Panc1 (cell line): Measurements from ENCODE around the gene ANHX. TPM values are rescaled to one million over a fixed set of nuclear protein-coding genes. Genes with fewer than 3 reads are reported as not detected.

ENCODE experiments used
- ATAC-seq: fragments of 200-7000 bp; cut with Tn5 transposase; 2 replicates; pipeline ENCODE4 v1.9.1; 2020; ENCODE audit warnings: mild to moderate bottlenecking, moderate library complexity
- BruUV-seq: library from RNA; stranded (reverse); fragments of 400-500 nt; replicated peaks from 2 replicates; lab custom pipeline; 2021; lab: Mats Ljungman, UMichigan
- CTCF ChIA-PET: fragments of 300-600 bp; sonication (Branson Sonifier 250); formaldehyde crosslinking; loops from one replicate; lab custom pipeline; 2022; ENCODE audit warnings: antibody characterized with exemption; lab: Charles Lee
- POLR2A ChIA-PET: fragments of 300-600 bp; sonication (Branson Sonifier 250); formaldehyde crosslinking; loops from one replicate; lab custom pipeline; 2022; ENCODE audit warnings: antibody characterized with exemption; lab: Charles Lee
- DNase-seq: peaks from one replicate; pipeline ENCODE4 v3.0.0-alpha.2; 2010; ENCODE audit warnings: low read depth, low spot score
- H3K27ac ChIP-seq: 2 replicates; pipeline ENCODE4 v1.5.1; 2011; ENCODE audit warnings: mild to moderate bottlenecking, low read length, inconsistent platforms
- H3K27me3 ChIP-seq: fragments of 200-500 bp; sonication (Bioruptor generic); 2 replicates; pipeline ENCODE4 v1.6.0; 2014; ENCODE audit warnings: low read length, inconsistent platforms; ENCODE audit not compliant: control insufficient read depth, insufficient read depth
- H3K36me3 ChIP-seq: fragments of 200-500 bp; sonication (Bioruptor generic); 2 replicates; pipeline ENCODE4 v1.5.1; 2014; ENCODE audit warnings: inconsistent platforms, mild to moderate bottlenecking, low read length, moderate library complexity; ENCODE audit not compliant: control insufficient read depth, insufficient read depth
- H3K4me1 ChIP-seq: 2 replicates; pipeline ENCODE4 v1.5.1; 2011; ENCODE audit warnings: inconsistent platforms, mild to moderate bottlenecking, low read length, moderate library complexity; ENCODE audit not compliant: control insufficient read depth, insufficient read depth
- H3K4me3 ChIP-seq, 2 experiments: 2 replicates each; pipeline ENCODE4 v1.5.1; 2011 to 2012; ENCODE audit warnings: low read depth in 2 of 2, low read length in 2 of 2, mild to moderate bottlenecking in 2 of 2, inconsistent platforms in 1 of 2, moderate library complexity in 1 of 2
- H3K9me3 ChIP-seq: fragments of 200-500 bp; sonication (Bioruptor generic); 2 replicates; pipeline ENCODE4 v1.5.1; 2014; ENCODE audit warnings: low read depth, mild to moderate bottlenecking, inconsistent platforms, low read length, moderate library complexity; ENCODE audit not compliant: control insufficient read depth, insufficient read depth
- POLR2AphosphoS5 ChIP-seq: IDR thresholded peaks from 2 replicates; pipeline ENCODE4 v1.6.1; 2012; ENCODE audit warnings: mild to moderate bottlenecking, low read depth, low read length, moderate library complexity
- REST ChIP-seq, 2 experiments: IDR thresholded peaks; 2 replicates each; pipeline ENCODE4 v1.6.1; 2011 to 2012; ENCODE audit warnings: low read depth in 2 of 2, control low read depth in 1 of 2, low read length in 1 of 2, mild to moderate bottlenecking in 1 of 2, moderate library complexity in 1 of 2; ENCODE audit not compliant: insufficient read depth in 1 of 2
- SIN3A ChIP-seq: IDR thresholded peaks from 2 replicates; pipeline ENCODE4 v1.6.1; 2012; ENCODE audit warnings: low read depth, mild to moderate bottlenecking, low read length, moderate library complexity, borderline replicate concordance; ENCODE audit not compliant: insufficient read depth
- TCF7L2 ChIP-seq: IDR thresholded peaks from 2 replicates; pipeline ENCODE4 v1.6.1; 2011; ENCODE audit warnings: mild to moderate bottlenecking, low read depth, low read length, inconsistent platforms
- in situ Hi-C: cut with HindIII; loops from 2 replicates; pipeline ENCODE4 v1.10.0; 2016; ENCODE audit warnings: low sequenced_read_pairs, low pct_unique_long_range_greater_than_20kb
- intact Hi-C: fragments of 100-400 bp; cut with micrococcal nuclease; formaldehyde crosslinking; loops from one replicate; pipeline ENCODE4 v1.10.0; 2022; ENCODE audit not compliant: unreplicated experiment
- total RNA-seq: library from RNA; stranded (reverse); gene quantifications from one replicate; pipeline ENCODE4 v1.2.1, GENCODE V29; 2021; ENCODE audit not compliant: unreplicated experiment
- TF ChIP-seq, protein P1 (sequence below): fragments of 450-650 bp; IDR thresholded peaks from 2 replicates; pipeline ENCODE4 v1.5.1; 2017; ENCODE audit warnings: mild to moderate bottlenecking

The ANHX gene
- total RNA-seq, 1 experiment from 2014 or later = not detected

DNA sequence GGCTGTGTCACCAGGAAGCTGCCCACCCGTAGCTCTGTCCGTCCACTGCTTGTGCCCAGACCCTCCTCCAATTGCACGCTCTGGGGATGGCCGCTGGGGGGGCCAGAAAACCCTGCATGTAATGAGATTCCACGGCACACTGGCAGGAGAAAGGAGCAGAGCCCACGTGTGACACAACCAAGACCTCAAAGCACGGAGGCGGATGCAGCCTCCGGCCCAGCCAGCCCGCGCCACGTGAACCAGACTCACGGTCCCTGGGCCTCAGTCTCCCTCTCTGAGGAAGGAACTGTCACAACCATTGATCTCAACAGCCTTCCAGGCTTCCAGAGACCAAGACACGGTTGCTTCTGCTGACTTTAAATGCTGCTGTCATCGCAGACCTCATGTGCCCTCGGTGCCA lies 14.4 kb downstream of the ANHX start:
- Histone ChIP-seq H3K4me1 (no peaks in the 10 kb centered on the region), H3K36me3 (no peaks in the 10 kb centered on the region), H3K27ac (no peak overlapping the region), H3K9me3 (peaks cover 2% of the 10 kb centered on the region; the same call in 1 of the 2 replicates), H3K4me3 (no peak overlapping the region), H3K27me3 (no peaks in the 10 kb centered on the region)
- ATAC-seq (no peak), DNase-seq (no peak)
- in situ Hi-C loops (no loop called here), intact Hi-C loops (no loop called here)
- no peak for TF ChIP-seq SIN3A
- TF ChIP-seq REST (IDR thresholded peaks at IDR 0.05; ENCODE audit: insufficient read depth in 1 of 2, low read depth in 2 of 2, low read length in 1 of 2) = no peak
- TF ChIP-seq, protein P1, sequence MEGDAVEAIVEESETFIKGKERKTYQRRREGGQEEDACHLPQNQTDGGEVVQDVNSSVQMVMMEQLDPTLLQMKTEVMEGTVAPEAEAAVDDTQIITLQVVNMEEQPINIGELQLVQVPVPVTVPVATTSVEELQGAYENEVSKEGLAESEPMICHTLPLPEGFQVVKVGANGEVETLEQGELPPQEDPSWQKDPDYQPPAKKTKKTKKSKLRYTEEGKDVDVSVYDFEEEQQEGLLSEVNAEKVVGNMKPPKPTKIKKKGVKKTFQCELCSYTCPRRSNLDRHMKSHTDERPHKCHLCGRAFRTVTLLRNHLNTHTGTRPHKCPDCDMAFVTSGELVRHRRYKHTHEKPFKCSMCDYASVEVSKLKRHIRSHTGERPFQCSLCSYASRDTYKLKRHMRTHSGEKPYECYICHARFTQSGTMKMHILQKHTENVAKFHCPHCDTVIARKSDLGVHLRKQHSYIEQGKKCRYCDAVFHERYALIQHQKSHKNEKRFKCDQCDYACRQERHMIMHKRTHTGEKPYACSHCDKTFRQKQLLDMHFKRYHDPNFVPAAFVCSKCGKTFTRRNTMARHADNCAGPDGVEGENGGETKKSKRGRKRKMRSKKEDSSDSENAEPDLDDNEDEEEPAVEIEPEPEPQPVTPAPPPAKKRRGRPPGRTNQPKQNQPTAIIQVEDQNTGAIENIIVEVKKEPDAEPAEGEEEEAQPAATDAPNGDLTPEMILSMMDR = no peak
- TF ChIP-seq POLR2AphosphoS5 = no peak
- no peak for TF ChIP-seq TCF7L2
- BruUV-seq = no TSS peak
- POLR2A ChIA-PET = no interaction called here
- CTCF ChIA-PET = no interaction called here

DNA sequence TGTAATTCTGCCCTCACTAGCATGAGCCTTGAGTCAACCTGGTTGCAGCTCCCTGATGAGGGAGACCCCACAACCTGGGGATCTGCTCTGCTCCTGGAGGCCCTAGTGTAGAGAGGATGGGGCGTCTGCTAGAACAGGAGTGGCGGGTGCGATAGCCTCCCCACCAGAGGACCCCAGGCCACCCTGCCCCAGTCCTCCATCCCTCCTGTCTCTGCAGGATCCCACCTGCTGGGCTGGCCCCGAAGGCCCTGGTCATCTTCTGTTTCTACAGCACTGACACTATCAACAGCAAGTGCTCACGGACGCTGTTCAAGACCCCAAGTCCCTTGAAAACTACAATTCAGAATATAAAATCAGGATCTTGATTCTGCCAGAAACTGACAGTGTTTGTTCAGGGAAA lies 15.2 kb downstream of the ANHX start:
- in situ Hi-C loops = no loop called here

More for the DNA sequence above, 15.2 kb downstream of the ANHX start:
- TF ChIP-seq, protein P1 = no peak
- no peak for TF ChIP-seq POLR2AphosphoS5
- CTCF ChIA-PET = no interaction called here
- ATAC-seq (no peak), DNase-seq (no peak)
- Histone ChIP-seq H3K4me3 (no peak overlapping the region), H3K27ac (no peak overlapping the region), H3K9me3 (peaks cover 2% of the 10 kb centered on the region; the same call in 1 of the 2 replicates), H3K36me3 (no peaks in the 10 kb centered on the region), H3K4me1 (no peaks in the 10 kb centered on the region), H3K27me3 (no peaks in the 10 kb centered on the region)
- POLR2A ChIA-PET = no interaction called here
- intact Hi-C loops = no loop called here
- BruUV-seq = no TSS peak
